GM12891 (cell line): ENCODE results near the gene HTT.

Experiments
- DNase-seq: peaks from one replicate; pipeline ENCODE4 v3.0.0; 2011; ENCODE audit warnings: low spot score; ENCODE audit not compliant: insufficient read length
- FAIRE-seq: peaks from 2 replicates; lab custom pipeline; 2011; peaks lifted over from hg19 to GRCh38; lab: Jason Lieb, UNC
- PAX5 ChIP-seq: IDR thresholded peaks from 2 replicates; pipeline ENCODE4 v1.6.1; 2011; ENCODE audit warnings: low read length, moderate library complexity, mild to moderate bottlenecking; ENCODE audit not compliant: insufficient read depth, severe bottlenecking
- POLR2A ChIP-seq: IDR thresholded peaks from 2 replicates; pipeline ENCODE4 v1.6.1; 2011; ENCODE audit warnings: low read depth, low read length, control low read depth
- POLR2AphosphoS5 ChIP-seq: IDR thresholded peaks from 2 replicates; pipeline ENCODE4 v1.6.1; 2011; ENCODE audit warnings: low read depth, low read length, control low read depth
- POU2F2 ChIP-seq: IDR thresholded peaks from 2 replicates; pipeline ENCODE4 v1.6.1; 2011; ENCODE audit warnings: low read depth, mild to moderate bottlenecking, control low read depth, low read length, moderate library complexity
- SPI1 ChIP-seq: IDR thresholded peaks from 2 replicates; pipeline ENCODE4 v1.6.1; 2011; ENCODE audit warnings: low read depth, low read length, control low read depth
- TAF1 ChIP-seq: IDR thresholded peaks from 2 replicates; pipeline ENCODE4 v1.6.1; 2011; ENCODE audit warnings: low read depth, low read length, control low read depth

Gene HTT

DNA sequence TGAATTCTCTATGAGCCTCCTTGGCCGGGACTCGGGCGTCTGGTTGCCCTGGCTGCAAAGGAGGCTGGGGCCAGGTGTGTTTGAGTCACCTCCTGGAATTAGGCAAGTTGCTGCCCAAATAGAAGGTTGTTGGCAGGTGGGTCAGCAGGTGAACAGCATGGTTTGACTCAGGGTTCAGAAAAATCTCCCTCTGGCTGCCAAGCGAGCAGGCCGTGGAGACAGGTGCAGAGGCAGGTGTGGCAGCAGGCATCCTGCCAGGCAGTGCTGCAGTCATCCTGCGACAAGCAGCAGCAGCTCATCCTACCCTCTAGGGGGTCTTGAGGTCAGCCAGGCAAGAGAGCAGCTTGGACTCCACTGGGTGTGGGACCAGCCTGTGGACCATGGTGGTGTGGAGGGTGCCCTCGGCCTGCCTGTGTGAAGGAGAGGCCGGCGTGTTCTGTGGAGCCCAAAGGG lies 182.6 kb downstream of the HTT start:
- peak; percentile 34 for DNase-seq
- FAIRE-seq, result peak; percentile 52
- TF ChIP-seq POLR2AphosphoS5 (no peak), SPI1 (no peak), PAX5 (no peak), POU2F2 (no peak), TAF1 (no peak), POLR2A (no peak)

GRCh38 chr4:3257556-3258482 lies 183.3 kb downstream of the HTT start:
- TF ChIP-seq POLR2A, result peak; percentile 35; the same call in 1 of the 2 replicates
- no peak for TF ChIP-seq SPI1
- no peak for TF ChIP-seq POLR2AphosphoS5
- TF ChIP-seq PAX5, result no peak
- TF ChIP-seq TAF1, result no peak
- no peak for TF ChIP-seq POU2F2
- DNase-seq (peak; percentile 50), FAIRE-seq (peak; percentile 83)

GRCh38 chr4:3261411-3262207 lies 187.1 kb downstream of the HTT start:
- DNase-seq (peak; percentile 15), FAIRE-seq (no peak)
- no peak for TF ChIP-seq POU2F2
- TF ChIP-seq POLR2A, result no peak
- no peak for TF ChIP-seq TAF1
- no peak for TF ChIP-seq SPI1
- TF ChIP-seq PAX5, result no peak
- TF ChIP-seq POLR2AphosphoS5, result no peak

DNA sequence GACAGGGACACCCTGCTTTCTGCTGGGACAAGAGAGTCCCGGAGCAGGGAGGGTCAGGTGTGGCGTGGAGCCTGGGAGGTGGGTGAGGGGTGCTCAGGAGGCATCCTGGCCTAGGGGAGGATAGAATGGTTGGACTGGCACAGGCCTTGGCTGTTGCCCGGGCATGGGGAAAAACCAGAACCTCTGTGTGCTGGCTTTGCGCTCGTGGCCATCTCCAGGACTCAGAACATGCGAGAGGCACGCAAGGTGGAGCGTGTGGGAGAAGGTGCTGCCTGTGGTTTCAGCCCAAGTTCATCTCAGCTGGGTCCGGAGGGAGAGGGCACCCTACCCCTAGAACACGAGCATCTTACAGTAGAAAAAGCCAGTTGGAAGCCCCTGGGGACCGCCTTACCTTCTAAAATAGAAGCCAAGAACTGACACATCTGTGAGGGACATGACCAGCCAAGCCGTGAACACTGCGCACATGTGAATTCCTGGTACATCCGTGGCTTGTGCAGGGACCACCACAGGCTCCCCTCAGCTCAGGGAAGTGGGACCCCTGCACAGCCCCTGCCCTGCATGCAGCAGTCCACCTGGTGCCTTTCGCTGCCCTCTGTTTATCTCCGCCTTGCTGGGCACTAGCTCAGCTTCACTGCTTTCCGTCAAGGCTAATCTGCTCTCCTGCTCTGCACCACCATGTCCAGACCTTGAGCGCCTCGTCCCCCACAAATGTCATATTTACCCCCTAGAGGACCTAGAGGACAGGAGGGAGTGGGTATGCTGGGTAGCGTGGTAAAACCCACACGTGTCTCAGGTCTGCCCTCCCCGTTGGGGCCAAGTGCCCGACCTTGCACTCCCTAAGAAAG lies 187.9 kb downstream of the HTT start:
- TF ChIP-seq POLR2A (no peak), TAF1 (no peak), POLR2AphosphoS5 (no peak), SPI1 (no peak), PAX5 (no peak)
- no peak for FAIRE-seq
- DNase-seq, result peak; percentile 10

DNA sequence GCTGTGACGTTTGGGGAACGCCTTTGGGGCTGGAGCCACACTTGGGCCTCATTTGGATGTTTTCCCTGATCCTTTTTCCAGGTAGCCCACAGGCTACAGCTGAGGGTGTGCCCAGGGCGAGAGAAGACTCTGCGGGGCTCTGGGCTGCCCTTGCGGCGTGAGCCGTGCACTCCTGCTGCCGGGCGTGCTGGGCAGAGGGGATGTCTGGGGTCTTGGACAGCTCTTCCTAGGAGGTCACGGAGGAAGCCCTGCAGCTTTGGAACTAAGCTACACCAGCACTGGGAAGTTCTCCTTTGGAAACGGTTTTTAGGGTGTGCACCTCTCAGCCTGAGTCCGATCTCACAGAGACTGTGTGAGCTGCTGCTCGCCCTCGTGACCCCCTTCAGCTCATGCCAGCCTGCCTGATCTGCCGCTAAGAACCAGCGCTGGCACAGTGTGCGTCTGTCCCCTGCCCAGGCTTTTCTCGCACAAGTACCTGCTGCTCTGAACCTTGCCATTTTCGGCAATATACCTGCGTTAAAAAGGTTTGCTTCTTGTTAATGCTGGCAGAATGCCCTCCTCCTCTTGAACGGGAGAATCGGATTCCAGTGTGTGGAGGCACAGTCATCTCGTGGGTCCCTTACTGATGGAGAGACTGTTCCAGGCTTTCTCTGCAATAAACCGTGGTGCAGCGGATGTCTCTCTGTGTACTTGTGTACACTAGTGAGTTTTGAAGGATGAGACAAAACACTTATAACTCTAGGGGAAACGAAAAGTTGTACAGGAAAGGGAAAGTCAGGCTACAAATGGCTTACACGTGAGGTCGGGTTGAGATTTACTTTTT lies 188.8 kb downstream of the HTT start:
- no peak for TF ChIP-seq POLR2A
- TF ChIP-seq POU2F2, result no peak
- no peak for TF ChIP-seq PAX5
- TF ChIP-seq SPI1, result no peak
- TF ChIP-seq POLR2AphosphoS5, result no peak
- no peak for TF ChIP-seq TAF1
- DNase-seq (peak; percentile 10), FAIRE-seq (no peak)

DNA sequence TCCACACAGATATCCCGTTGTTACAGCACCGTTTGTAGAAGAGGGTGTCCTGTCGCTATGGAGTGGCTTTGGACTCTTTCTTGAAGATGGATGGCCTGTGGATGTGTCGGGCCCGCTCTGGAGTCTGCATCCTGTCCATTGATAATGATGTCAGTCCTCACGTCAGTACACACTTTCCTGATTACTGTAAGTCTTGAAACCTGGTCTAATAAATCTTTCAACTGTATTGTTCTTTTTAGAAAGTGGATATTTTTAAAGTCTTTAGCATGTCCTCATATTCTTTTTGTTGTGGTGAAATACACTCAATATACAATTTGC lies 189.4 kb downstream of the HTT start:
- DNase-seq (no peak), FAIRE-seq (no peak)
- no peak for TF ChIP-seq TAF1
- TF ChIP-seq SPI1, result no peak
- TF ChIP-seq POU2F2, result no peak
- no peak for TF ChIP-seq POLR2AphosphoS5
- no peak for TF ChIP-seq POLR2A
- TF ChIP-seq PAX5, result no peak

GRCh38 chr4:3266076-3266475 lies 191.6 kb downstream of the HTT start:
- TF ChIP-seq TAF1 (no peak), POLR2AphosphoS5 (no peak), POLR2A (no peak), POU2F2 (no peak), SPI1 (no peak), PAX5 (no peak)
- DNase-seq (no peak), FAIRE-seq (no peak)

GRCh38 chr4:3267576-3268394 lies 193.3 kb downstream of the HTT start:
- no peak for FAIRE-seq
- no peak for TF ChIP-seq PAX5
- no peak for TF ChIP-seq SPI1
- no peak for TF ChIP-seq TAF1
- no peak for TF ChIP-seq POLR2AphosphoS5

More at GRCh38 chr4:3267576-3268394, 193.3 kb downstream of the HTT start:
- no peak for DNase-seq
